Thoracic aorta (tissue), 2 donors: ENCODE data around the gene CYP19A1. TPM values are rescaled to one million over a fixed set of nuclear protein-coding genes. Genes with fewer than 3 reads are reported as not detected.

Source experiments
- ATAC-seq: fragments of 150-250 bp; one replicate; pipeline ENCODE4 v1.8.0; 2017; ENCODE audit warnings: low read depth; ENCODE audit not compliant: insufficient number of reproducible peaks, low FRiP score
- DNase-seq: peaks from one replicate; pipeline ENCODE4 v3.0.0-alpha.2; 2020; ENCODE audit warnings: low spot score
- H3K27ac ChIP-seq, 2 donors: fragments of 200-600 bp; sonication (generic); 1 replicate in 1 of 2; 2 replicates in 1 of 2; pipeline ENCODE4 v1.5.1; 2016; ENCODE audit warnings: mild to moderate bottlenecking in 2 of 2, moderate library complexity in 2 of 2
- H3K27me3 ChIP-seq: fragments of 200-600 bp; sonication (generic); replicated peaks from 2 replicates; pipeline ENCODE4 v1.6.0; 2016; ENCODE audit warnings: mild to moderate bottlenecking; ENCODE audit not compliant: insufficient read depth
- H3K36me3 ChIP-seq: fragments of 200-600 bp; sonication (generic); one replicate; pipeline ENCODE4 v1.5.1; 2016
- H3K4me1 ChIP-seq, 2 donors: fragments of 200-600 bp; sonication (generic); 1 replicate in 1 of 2; 2 replicates in 1 of 2; pipeline versions ENCODE4 v1.5.1 to v1.6.0; 2016; ENCODE audit warnings: low read depth in 2 of 2, mild to moderate bottlenecking in 1 of 2; ENCODE audit not compliant: control insufficient read depth in 1 of 2
- H3K4me3 ChIP-seq: fragments of 200-600 bp; sonication (generic); 2 replicates; pipeline ENCODE4 v1.5.1; 2016; ENCODE audit warnings: mild to moderate bottlenecking
- H3K9me3 ChIP-seq: fragments of 200-600 bp; sonication (generic); 2 replicates; pipeline ENCODE4 v1.5.1; 2016
- total RNA-seq, 2 donors: library from RNA; depleted of rRNA; stranded (reverse); fragments of >200 nt; gene quantifications; one replicate each; pipeline versions ENCODE4 v1.1.0 to v1.2.3, GENCODE V29; 2016
- TF ChIP-seq, protein P1 (sequence below): fragments of 200-600 bp; sonication (generic); IDR thresholded peaks from one replicate; pipeline ENCODE4 v1.5.1; 2019; ENCODE audit warnings: antibody characterized with exemption

The CYP19A1 gene
- total RNA-seq, 2 donors from 2014 or later: 0.54 to 3.1 TPM

GRCh38 chr15:51212239-51212638 is 126.2 kb downstream of the CYP19A1 start:
- ATAC-seq: no peak
- no peak overlapping the region for H3K4me3 ChIP-seq
- H3K36me3 ChIP-seq: no peaks in the 10 kb centered on the region
- no peak overlapping the region for H3K27ac ChIP-seq
- no peak for DNase-seq
- no peaks in the 10 kb centered on the region for H3K9me3 ChIP-seq
- H3K27me3 ChIP-seq: no peaks in the 10 kb centered on the region
- no peaks in the 10 kb centered on the region for H3K4me1 ChIP-seq
- TF ChIP-seq, protein P1, sequence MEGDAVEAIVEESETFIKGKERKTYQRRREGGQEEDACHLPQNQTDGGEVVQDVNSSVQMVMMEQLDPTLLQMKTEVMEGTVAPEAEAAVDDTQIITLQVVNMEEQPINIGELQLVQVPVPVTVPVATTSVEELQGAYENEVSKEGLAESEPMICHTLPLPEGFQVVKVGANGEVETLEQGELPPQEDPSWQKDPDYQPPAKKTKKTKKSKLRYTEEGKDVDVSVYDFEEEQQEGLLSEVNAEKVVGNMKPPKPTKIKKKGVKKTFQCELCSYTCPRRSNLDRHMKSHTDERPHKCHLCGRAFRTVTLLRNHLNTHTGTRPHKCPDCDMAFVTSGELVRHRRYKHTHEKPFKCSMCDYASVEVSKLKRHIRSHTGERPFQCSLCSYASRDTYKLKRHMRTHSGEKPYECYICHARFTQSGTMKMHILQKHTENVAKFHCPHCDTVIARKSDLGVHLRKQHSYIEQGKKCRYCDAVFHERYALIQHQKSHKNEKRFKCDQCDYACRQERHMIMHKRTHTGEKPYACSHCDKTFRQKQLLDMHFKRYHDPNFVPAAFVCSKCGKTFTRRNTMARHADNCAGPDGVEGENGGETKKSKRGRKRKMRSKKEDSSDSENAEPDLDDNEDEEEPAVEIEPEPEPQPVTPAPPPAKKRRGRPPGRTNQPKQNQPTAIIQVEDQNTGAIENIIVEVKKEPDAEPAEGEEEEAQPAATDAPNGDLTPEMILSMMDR: no peak

DNA sequence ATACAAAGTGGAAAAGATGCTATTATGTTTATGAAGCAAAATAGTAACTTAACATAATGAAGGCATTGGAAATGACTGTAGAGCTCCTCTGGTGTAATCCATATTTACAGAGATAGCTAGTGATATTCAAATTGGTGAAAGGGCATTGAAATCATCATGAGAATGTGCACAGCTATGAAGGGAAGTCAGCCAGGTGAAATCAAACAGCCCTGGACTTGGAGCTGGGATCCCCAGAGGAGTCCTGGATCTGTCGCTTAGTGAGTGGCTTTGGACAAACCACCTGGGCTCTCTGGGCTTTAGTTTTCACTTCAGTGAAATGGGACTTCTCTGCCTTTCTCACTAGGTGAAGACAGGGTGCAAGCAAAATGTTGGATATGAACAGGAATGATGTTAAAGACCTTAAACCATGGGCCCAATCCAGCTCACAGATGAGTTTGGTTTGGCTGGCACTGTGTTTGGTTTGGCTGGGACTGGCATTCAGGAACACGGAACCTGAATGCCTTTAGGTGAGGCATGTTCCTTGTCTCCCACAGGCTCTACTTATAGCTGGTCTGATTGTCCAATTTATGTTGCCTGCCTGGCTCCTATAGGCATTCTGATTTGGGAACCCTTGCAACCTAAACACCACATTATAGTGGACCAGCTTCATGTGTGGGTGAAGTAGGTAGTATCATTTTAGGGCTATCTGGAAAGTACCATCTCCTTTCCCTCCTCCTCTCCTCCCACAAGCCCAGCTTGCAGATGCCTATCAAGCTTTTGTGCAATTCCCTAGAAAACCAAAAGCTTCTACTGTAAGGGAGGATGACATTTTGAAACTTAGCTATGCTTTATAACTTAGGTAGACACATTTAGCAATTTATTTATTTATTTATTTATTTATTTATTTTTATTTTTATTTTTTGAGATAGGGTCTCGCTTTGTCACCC is 133.1 kb downstream of the CYP19A1 start:
- ATAC-seq (no peak), DNase-seq (no peak)
- Histone ChIP-seq H3K4me1 (no peaks in the 10 kb centered on the region), H3K27me3 (no peaks in the 10 kb centered on the region), H3K36me3 (no peaks in the 10 kb centered on the region), H3K27ac (no peak overlapping the region), H3K4me3 (no peak overlapping the region), H3K9me3 (no peaks in the 10 kb centered on the region)
- TF ChIP-seq, protein P1: no peak

DNA sequence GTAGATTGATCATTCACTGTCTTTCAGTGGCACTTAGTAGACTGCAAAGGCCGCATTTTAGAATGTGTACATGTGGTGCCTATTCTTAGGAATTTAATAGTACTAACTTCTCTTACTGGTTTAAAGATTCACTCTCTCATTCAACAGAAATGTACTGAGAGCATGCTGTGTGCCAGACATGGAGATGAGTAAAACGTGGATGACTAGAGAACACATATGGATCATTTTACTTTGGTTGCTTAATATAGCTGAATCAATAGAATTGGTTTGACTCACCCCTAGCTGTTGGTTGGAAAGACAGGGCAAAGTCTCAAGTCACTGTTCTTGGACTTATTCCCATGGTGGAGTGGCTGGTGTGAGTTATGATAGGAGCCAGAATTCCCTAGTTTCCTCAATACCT is 134.6 kb downstream of the CYP19A1 start:
- H3K4me3 ChIP-seq: no peak overlapping the region
- H3K4me1 ChIP-seq: peaks cover 4 to 11% of the 10 kb centered on the region in 2 donors
- ATAC-seq (no peak), DNase-seq (no peak)
- no peaks in the 10 kb centered on the region for H3K27me3 ChIP-seq
- no peak overlapping the region for H3K27ac ChIP-seq
- no peaks in the 10 kb centered on the region for H3K36me3 ChIP-seq
- H3K9me3 ChIP-seq: no peaks in the 10 kb centered on the region
- TF ChIP-seq, protein P1: no peak

GRCh38 chr15:51202783-51203182 is 135.6 kb downstream of the CYP19A1 start:
- no peak for DNase-seq
- TF ChIP-seq, protein P1: no peak
- Histone ChIP-seq H3K27me3 (no peaks in the 10 kb centered on the region), H3K4me3 (no peak overlapping the region), H3K9me3 (no peaks in the 10 kb centered on the region), H3K27ac (no peak overlapping the region), H3K4me1 (peaks cover 6 to 16% of the 10 kb centered on the region in 2 donors), H3K36me3 (no peaks in the 10 kb centered on the region)
- ATAC-seq: no peak

DNA sequence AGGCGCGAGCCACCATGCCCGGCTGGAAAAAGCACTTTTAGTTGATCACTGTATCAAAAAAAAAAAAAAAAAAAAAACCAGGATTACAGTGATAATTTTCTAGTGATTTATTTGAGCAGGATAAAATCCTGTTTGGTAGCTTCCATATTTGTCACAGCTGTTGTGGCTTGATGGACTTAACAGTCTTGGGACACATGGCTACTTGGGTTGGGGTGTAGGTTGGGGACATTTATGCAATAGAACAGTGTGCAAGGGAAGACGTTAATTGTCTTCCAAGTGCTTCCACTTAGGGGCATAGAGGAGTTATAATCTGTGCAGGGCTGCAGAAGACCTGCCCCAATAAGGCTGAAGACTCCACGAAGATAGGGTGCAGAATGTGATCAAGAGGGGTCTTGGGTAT is 136.8 kb downstream of the CYP19A1 start:
- TF ChIP-seq, protein P1: no peak
- no peaks in the 10 kb centered on the region for H3K27me3 ChIP-seq
- DNase-seq (no peak), ATAC-seq (no peak)
- no peak overlapping the region for H3K4me3 ChIP-seq
- no peaks in the 10 kb centered on the region for H3K9me3 ChIP-seq
- H3K36me3 ChIP-seq: no peaks in the 10 kb centered on the region
- H3K27ac ChIP-seq: no peak overlapping the region
- peaks cover 6 to 16% of the 10 kb centered on the region in 2 donors for H3K4me1 ChIP-seq
